ENCODE results near the gene RBM4B.

Gene RBM4B

GRCh38 chr11:66706989-66707388 is 29.3 kb upstream of the RBM4B start:
- DNase-seq, result no peak

GRCh38 chr11:66705587-66706335 is 28.1 kb upstream of the RBM4B start:
- no peak for DNase-seq

- no peak for DNase-seq
Measured at GRCh38 chr11:66704659-66705360, 27.1 kb upstream of the RBM4B start.

- no peak for DNase-seq
Measured at GRCh38 chr11:66701432-66702240, 23.9 kb upstream of the RBM4B start.

GRCh38 chr11:66700742-66701141 is 23.1 kb upstream of the RBM4B start:
- no peak for DNase-seq

- DNase-seq, result no peak
Measured at GRCh38 chr11:66700337-66700736, 22.6 kb upstream of the RBM4B start.

- no peak for DNase-seq
Measured at GRCh38 chr11:66698491-66698890, 20.8 kb upstream of the RBM4B start.

GRCh38 chr11:66697988-66698387 is 20.3 kb upstream of the RBM4B start:
- DNase-seq, result no peak

- DNase-seq, result no peak
Measured at GRCh38 chr11:66696146-66696545, 18.5 kb upstream of the RBM4B start.

- peak; percentile 88 for DNase-seq
Measured at GRCh38 chr11:66694732-66695207, 17.1 kb upstream of the RBM4B start.

- no peak for DNase-seq
Measured at GRCh38 chr11:66694056-66694410, 16.3 kb upstream of the RBM4B start.

- no peak for DNase-seq
Measured at GRCh38 chr11:66693356-66694055, 15.8 kb upstream of the RBM4B start.

- no peak for DNase-seq
Measured at GRCh38 chr11:66692871-66693331, 15.2 kb upstream of the RBM4B start.

GRCh38 chr11:66692446-66692845 is 14.8 kb upstream of the RBM4B start:
- DNase-seq, result no peak

GRCh38 chr11:66691311-66691980 is 13.8 kb upstream of the RBM4B start:
- no peak for DNase-seq

- no peak for DNase-seq
Measured at GRCh38 chr11:66689661-66690590, 12.2 kb upstream of the RBM4B start.

- DNase-seq, result no peak
Measured at GRCh38 chr11:66688561-66689534, 11.2 kb upstream of the RBM4B start.

GRCh38 chr11:66687831-66688281 is 10.2 kb upstream of the RBM4B start:
- DNase-seq, result no peak
